NCI-H510A treated with DMSO at 0.1 percent for 48 hours (cell line): ENCODE results near the gene CHSY1.
"Not testable (repeated sequence)": the region's sequence is repeated elsewhere in the genome, so short reads cannot be mapped to it uniquely, and the experiment has no call there.

Experiments used
- DNase-seq: peaks from one replicate; lab custom pipeline; 2025; lab: John Stamatoyannopoulos, UW

CHSY1 gene, protein sequence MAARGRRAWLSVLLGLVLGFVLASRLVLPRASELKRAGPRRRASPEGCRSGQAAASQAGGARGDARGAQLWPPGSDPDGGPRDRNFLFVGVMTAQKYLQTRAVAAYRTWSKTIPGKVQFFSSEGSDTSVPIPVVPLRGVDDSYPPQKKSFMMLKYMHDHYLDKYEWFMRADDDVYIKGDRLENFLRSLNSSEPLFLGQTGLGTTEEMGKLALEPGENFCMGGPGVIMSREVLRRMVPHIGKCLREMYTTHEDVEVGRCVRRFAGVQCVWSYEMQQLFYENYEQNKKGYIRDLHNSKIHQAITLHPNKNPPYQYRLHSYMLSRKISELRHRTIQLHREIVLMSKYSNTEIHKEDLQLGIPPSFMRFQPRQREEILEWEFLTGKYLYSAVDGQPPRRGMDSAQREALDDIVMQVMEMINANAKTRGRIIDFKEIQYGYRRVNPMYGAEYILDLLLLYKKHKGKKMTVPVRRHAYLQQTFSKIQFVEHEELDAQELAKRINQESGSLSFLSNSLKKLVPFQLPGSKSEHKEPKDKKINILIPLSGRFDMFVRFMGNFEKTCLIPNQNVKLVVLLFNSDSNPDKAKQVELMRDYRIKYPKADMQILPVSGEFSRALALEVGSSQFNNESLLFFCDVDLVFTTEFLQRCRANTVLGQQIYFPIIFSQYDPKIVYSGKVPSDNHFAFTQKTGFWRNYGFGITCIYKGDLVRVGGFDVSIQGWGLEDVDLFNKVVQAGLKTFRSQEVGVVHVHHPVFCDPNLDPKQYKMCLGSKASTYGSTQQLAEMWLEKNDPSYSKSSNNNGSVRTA

DNA sequence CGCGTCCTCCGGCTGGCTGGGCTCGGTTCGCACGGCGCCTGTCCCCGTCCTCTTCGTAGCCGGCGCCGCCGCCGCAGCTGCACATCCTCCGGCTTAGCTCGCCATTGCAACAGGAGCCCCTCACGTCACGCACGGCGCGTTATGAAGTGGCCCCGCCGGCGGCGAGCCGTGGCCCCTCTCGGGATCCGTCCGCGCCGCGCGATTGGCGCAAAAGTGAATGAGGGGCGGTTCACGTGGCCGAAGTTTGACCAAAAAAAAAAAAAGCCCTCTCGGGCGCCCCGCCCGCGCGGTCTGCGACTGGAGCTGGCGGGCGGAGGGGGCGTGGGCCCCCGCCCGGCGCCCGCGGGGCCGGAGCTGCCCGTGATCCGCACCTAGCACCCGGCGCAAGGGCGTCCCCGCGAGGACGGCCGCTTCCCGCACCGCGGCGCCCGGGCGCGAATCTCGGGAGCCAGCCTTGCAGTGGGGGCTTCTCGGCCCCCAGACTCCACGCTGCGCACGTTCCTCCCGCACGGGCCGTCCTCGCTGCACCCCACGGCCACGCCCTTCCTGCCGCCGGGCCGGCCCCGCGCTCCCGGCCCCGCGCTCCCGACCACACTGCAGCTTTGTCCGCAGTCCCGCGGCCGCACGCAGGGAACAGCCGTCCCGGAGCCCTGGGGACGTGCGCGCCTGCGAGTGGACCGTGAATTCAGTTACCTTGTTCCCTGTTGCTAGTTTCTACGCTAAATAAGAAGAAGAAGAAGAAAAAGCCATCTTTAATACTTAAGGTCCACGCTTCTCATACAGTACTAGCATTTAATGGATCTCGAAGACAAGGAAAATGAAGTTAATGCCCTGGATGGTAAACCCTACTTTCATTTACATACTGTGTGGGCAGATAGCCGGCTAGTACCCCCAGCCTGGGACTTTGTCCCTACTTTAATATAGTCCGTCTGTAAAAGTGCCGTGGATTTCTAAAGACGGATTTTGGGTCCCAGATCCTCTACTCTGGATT lies at the start of gene CHSY1:
Gene CHSY1, minus strand, starts transcription at position 219 of the 991 bp plus-strand sequence. CDS start 592 bp downstream, outside the sequence.
- peak; percentile 8 for DNase-seq

DNA sequence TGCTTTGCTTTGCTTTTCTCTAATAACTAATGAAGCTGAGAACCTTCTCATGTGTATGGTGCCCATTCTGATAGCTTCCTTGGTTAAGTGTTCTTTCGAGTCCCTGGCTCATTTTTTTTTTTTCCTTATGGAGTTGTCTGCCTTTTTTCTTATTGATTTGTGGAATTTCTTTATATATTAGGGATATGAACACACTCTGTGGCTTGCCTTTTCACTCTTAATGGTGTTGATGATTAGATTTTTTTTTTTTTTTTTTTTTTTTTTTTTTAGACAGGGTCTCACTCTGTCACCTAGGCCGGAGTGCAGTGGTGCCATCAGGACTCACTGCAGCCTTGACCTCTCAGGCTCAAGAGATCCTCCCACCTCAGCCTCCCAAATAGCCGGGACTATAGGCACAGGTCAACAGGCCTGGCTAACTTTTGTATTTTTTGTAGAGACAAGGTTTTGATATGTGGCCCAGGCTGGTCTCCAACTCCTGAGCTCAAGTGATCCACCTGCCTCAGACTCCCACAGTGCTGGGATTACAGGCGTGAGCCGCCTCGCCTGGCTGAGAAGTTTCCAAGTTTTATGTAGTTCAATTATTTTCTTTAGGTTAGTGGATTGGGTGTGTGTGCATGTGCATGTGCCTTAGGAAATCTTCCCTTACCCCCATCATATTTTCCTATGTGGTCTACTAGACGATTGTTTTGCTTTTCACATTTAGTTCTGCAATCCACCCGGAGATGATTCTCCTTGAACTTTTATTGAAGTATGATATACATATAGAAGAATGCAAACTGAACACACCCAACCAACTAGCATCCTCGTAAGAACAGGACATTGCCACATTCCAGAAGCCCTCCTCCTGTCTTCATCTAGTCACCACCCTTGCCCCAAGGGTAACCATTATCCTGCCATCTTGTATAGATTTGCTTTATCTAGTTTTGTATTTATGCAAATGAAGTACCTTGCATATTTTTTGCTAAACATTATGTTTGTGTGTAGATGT lies 44.9 kb upstream of the CHSY1 start:
- no peak for DNase-seq

DNA sequence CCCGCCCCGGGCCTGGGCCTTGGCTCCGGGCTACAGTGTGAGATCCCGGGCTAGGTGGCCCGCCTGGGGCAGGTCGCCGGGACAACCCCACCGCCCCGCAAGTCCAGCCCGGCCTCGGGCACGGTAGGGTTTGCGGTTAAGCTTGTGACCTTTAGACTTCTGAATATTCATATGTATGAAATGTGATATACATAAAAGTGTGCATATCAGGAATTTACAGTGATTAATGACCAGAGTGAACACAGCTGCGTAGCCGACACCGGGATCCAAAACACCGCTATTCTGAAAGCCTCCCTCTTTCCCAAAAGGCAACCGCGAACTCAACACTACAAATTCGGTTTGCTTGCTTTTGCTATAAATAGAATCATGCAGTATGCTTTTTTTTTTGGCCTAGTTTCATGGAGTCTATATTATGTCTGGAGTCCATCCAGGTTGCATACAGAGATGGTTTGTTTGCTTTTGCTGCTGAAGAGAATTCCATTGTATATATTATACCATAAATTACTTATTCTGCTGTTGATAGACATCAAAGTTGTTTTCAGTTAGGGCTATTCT lies 43.8 kb upstream of the CHSY1 start:
- no peak for DNase-seq

DNA sequence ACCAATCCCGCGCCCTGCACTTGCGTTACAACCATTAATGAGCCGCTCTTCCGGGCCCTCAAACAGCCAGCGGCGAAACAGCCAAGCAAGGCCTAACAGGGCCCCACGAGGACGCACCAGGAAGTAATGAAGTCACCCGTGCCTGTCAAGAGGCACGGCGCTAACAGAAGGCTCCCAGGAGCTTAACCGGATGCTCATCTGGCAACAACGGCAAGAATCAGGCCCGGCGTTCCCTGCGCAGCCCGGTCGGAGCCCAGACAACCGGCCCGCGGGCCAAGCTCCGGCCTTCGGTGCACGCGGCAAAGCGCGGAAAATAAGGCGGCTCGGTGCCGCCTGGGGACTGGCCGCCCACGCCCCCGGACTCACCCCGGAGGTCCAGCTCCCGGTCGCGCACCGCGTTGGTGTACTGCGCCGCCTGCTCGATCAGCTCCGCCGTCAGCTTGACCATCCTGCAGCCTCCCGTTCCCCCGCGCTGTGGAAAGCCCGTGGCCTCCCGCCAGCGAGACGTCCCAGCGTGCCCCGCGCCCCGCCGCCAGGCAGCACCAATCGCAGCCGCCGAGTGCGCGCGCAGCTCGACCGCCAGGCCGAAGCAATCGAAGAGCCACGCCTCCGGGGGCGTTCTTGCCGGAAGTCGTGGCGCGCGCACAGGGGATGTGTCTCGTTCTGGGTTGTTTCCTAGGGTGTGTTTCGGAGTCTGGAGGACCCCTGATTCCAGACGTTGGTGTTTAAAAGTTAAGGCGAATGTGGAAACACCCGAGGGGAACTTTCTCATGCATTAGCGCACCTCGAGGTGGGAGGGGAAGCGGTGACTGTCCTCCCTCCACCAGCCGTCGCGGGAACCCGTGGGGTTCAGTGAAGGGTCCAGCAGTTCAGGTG lies 43.1 kb upstream of the CHSY1 start, which contains the start of gene SNRPA1:
Gene SNRPA1, minus strand, starts transcription at position 518 of the 876 bp plus-strand sequence. Its CDS starts 70 bp downstream, at position 448.
- DNase-seq, result peak; percentile 67

DNA sequence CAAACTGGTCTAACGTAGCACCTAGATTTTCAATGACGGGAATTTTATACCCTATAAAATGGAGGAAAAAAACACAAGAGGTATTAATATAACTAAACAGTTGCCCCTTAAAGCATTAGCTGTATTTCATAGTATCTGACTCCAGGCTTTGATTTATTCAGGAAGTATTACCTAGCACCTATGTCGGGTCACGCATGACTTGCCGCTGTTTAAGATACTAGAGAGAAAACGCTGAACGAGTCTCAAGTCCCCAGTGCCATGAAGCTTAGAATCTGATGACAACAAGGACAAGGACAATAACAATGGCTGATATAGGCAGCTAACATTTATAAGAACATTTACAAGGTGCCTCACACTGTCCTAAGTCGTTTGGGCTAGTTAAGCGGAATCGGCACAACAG lies 41.3 kb upstream of the CHSY1 start:
- peak; percentile 5 for DNase-seq

DNA sequence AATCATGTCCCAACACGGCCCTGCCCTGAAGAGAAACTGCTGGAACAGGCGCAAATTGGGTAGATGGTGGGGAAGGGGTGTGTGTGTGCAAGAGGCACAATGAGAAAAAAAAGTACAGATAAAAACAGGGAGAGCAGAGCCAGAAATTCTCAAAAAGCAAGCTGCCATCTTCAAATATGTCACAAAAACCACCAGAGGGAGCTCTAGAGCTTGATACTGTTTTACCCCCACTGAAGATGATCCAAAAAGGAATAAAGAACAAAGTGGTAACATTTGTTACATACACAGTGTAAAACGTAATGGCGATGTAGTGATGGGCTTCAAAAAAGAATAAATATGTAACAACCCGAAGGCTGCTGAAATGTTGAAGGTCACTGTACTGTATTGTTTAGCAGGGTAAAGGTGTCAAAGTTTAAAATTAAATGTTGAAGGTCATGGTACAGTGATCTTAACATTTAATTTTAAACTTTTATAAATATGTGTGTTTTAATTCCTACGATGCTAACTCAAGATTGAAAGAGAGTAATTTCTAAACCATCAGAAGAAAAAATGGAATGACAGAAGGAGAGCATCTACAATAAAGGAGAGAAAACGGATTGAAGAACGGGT lies 37.2 kb upstream of the CHSY1 start:
- peak; percentile 16 for DNase-seq

DNA sequence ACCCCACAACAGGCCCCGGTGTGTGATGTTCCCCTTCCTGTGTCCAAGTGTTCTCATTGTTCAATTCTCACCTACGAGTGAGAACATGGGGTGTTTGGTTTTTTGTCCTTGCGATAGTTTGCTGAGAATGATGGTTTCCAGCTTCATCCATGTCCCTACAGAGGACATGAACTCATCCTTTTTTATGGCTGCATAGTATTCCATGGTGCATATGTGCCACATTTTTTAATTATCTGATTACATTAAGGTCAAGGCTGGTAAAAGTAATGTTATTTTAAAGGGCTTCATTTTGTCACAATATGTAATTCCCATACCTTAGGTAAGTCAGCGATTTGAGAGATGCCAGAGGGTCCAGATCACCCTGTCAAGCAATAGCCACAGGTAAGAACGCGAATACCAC lies 35.5 kb upstream of the CHSY1 start:
- not testable (repeated sequence) for DNase-seq

DNA sequence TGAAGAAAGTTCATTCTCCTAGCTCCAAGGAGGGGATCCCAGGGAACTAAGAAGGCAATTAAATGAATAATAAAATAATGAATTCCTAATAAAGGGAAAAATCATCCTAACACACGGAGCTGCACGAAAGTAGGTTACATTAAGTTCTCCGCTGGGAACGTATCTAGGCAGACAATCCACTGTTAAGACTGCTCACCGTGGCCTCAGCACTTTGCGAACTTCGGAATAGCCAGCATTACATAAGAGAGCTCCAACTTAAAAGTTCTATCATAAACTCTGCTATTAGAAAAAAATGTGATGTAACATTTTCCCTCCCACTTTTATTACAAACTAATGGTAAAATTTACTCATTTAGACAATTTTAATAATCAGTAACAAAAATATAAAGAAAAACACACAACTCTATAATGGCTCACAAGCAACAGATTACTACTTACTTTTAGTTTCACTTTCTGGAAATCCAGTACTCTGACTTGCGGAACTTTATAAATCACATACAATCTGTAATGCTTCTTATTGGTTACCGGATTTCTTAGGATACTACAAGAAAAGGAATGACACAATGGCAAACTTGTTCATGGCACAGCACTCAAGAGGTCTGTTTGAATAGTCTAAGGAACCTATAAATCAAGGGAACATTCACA lies 34.7 kb upstream of the CHSY1 start:
- no peak for DNase-seq

DNA sequence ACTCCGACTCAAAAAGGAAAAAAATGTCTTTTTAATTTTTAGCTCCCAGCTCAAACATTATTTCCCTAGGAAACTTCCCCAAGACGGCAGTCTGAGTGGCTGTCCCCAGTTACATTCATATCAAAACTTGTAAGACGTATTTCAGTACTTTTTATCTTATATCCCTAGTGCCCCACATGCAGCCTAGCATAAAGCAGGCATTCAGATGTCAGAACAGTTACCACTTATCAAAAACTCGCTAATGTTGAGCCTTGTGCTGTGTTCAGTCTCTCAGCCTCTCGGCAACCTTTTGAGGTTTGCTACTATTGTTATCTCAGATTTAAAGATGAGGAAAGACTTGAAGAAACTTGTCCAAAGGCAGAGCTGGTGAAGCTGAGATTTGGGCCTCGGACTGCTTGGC lies 32.1 kb upstream of the CHSY1 start:
- no peak for DNase-seq

DNA sequence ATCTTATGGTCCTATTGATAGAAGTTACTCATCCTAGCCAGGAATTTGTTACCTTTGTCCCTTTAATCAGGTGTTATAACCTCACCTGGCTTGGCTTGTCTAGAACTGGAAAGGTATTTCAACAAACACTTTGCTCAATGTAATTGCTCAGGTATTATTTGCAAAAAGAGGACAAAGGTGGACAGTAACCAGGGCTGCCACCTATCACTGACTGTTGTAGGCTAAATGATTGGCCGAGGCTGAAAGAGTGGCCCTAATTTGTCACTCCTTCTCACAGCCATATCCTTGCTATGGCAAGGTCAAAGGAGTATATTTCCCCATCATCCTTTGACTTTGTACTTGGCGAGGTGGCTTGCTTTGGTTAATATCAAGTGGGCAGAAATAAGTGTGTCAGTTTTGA lies 28.2 kb upstream of the CHSY1 start:
- no peak for DNase-seq

DNA sequence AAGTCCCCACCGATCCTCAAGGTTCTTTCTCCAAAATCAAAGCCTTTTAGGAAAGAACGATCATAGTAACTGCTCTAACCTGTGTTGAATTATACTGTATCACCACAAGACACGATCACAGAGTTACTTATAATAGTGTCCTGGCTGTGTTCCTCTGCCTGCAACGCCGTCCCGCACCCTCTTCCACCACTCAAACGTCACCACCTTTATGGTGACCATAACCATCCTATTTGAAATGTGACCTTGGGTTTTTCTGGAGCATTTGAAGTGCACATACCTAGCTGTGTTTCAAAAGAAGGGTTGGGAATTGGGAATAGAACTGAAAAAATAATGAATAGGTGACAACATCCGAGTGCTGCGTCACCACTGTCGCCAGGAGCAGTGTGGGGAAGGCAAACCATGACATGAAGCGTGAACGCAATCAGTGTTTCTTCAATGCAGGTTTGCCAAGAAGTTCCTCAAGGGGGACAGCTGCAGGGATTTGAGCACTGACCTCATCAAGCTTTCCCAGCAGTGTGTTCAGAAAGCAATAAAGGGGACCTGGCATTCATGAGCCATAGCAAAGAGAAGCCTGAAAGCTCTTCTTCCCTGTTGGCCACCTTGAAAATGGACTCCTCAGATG lies 26.2 kb upstream of the CHSY1 start:
- DNase-seq, result no peak

DNA sequence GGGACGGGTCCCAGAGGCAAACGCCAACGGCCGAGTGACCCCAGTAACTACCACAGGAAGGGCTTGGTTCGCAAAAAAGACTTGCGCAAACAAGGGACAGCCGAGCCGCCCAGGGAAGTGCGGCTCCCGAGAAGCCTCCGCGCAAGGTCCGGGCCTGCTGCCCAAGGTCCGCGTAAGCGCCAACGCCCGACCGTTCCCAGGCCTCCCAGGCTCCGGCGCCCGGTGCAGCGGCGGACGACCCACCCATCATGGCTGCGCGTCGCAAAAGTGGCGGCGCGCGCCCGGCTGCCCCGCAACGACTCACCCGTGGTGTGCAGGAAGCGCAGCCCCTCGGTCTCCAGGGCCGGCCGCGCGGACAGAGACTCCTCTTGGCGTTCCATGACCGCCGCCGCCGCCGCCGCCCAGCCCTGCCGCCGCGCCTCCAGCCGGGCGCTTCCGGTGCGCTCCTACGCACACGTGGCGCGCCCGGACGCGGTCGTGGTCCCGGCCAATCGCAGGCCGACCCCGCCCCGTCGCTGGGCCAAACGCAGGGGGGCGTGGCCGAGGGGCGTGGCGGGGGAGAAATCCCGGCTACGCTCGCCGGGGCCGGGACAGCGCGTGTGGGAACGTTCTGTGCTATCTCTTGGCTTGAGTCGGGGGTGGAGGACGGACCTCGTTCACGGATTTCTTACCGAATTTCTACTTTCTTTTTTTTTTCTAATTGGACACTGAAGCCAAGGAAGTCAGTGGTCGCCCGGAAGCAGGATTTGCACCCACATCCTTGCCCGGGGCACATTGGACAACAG lies 25.4 kb upstream of the CHSY1 start, which contains the start of gene SELENOS:
Gene SELENOS, minus strand, starts transcription at position 448 of the 785 bp plus-strand sequence. Its CDS starts 68 bp downstream, at position 380.
- peak; percentile 58 for DNase-seq

DNA sequence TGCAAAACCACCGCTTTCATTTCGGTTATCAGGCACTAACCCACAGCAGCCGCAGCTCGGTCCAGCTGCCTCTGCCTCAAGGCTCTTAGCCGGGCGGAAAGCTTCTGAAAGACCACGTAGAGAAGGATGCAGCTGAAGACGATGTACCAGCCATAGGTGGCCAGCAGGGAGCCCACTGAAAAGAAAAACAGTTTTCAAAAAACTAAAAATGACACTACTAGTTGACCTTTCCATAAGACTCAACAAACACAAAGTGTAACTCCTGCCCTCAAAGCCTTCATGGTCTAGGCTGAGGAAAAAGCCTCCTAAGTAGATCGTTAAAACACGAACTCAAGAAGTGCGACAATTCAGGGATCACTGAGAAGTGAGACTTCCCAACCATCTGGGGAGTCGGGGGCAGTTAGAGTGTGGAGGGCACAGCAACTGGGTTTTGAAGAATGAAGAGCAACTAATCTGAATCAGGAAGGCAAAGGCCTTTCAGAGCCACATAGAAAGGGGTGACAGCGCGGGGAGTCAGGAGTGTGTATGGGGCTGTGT lies 24.7 kb upstream of the CHSY1 start:
- no peak for DNase-seq

DNA sequence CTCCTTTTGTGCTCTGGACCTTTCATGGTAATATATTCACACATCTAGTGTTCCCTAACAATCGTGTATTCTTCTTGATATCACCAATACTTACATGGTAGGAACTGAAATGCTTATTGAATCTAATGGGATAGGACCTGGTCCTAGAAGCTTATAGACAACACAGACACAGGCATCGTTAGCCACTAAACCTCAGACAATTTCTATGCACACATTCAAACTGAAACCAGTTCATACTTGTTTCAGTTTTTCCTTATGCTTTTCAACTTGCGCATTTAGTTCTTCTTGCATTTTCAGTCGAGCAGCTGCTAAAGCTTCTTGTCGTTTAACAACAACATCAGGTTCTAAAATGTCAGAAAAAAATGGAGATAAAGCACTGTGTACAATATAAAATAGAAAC lies 23.2 kb upstream of the CHSY1 start:
- DNase-seq, result no peak

DNA sequence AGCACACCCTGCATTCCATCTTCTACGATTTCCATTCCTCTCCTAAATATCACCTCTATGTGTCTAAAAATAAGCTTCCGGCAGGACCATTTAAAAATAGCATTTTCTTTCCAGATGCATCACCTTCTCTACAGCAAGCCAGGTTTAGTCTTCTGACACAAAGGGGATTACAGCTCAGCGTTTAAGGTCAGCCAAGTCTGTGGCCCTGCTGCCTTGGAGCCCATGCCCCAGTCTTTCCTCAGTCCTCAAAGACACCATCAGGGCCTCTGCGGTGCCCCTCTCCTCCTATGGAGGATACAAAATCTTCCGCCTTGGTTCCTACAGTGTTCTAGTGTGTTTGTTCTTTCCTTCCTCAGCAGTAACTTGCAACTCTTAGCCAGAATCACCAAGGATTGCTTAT lies 21.7 kb upstream of the CHSY1 start:
- DNase-seq, result no peak

DNA sequence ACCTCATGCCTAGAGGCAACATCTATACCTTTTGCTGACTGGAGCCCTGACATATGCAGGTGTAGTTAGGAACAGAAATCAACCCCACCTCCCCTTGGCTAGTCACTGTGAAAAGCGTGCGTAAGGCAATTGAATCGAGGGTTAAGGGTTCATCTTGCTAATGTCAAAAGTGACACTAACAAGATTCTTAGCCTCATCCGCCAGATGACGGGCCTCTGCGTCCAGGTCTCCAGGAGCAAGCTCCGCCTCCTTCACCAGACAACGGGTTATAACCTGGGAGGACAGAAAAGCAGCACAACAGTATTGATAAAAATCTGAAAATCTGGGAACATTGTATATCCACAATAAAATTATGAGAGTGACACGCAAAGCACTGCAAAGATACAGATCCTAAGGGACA lies 20.7 kb upstream of the CHSY1 start:
- DNase-seq, result no peak
